ENCODE measurements around the gene SERPINI1.

DNA sequence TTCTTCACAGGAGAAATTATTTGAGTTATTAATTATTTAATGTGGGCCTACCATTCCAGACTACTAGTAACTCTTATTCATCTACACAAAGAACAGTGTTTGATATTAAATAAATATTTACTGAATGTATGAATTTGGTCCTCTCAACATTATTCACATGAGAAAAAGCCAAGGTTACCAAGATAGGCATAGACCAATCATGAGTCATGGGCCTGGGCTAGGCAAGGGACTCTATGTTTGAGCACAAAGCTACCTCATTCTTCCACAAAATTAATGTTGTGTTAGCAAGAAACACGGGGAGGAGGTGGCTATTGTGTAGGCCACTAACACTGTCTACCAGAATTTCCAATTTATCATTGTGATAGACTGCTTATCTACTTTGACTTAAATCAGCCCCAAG is 115.7 kb downstream of the SERPINI1 start:
- TF ChIP-seq, protein P1, sequence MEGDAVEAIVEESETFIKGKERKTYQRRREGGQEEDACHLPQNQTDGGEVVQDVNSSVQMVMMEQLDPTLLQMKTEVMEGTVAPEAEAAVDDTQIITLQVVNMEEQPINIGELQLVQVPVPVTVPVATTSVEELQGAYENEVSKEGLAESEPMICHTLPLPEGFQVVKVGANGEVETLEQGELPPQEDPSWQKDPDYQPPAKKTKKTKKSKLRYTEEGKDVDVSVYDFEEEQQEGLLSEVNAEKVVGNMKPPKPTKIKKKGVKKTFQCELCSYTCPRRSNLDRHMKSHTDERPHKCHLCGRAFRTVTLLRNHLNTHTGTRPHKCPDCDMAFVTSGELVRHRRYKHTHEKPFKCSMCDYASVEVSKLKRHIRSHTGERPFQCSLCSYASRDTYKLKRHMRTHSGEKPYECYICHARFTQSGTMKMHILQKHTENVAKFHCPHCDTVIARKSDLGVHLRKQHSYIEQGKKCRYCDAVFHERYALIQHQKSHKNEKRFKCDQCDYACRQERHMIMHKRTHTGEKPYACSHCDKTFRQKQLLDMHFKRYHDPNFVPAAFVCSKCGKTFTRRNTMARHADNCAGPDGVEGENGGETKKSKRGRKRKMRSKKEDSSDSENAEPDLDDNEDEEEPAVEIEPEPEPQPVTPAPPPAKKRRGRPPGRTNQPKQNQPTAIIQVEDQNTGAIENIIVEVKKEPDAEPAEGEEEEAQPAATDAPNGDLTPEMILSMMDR (IDR thresholded peaks at IDR 0.05), result no peak
- TF ChIP-seq POLR2A (IDR thresholded peaks at IDR 0.05), result no peak

Measured in testis (tissue), 2 donors.